ENCODE data around the gene GRB10.

GRB10 gene

DNA sequence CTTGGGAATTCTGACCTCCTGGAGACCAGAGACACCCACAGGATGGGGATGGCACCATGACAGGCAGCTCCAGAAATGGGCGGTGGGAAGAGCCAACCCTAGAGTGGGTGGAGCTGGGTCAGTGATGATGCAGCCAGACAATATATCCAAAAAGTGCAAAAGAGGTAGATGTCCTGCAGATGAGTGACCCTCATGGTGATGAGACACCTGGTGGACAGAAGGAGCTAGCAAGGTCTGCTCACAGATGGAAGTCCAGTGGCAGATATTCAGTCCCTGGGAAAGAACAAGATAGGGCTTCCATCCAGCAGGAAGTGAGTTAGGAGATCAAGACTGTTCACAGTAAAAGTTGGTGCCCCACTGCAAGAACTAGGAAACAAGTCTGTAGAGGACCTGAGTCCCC, 19.2 kb upstream of the GRB10 start:
- no peak for DNase-seq

GRCh38 chr7:50799873-50800272, 17.2 kb upstream of the GRB10 start:
- no peak for DNase-seq

- DNase-seq, result no peak
Measured at GRCh38 chr7:50798126-50798525, 15.4 kb upstream of the GRB10 start.

- DNase-seq, result no peak
Measured at GRCh38 chr7:50795831-50796230, 13.1 kb upstream of the GRB10 start.

- DNase-seq, result no peak
Measured at GRCh38 chr7:50795253-50795652, 12.6 kb upstream of the GRB10 start.

DNA sequence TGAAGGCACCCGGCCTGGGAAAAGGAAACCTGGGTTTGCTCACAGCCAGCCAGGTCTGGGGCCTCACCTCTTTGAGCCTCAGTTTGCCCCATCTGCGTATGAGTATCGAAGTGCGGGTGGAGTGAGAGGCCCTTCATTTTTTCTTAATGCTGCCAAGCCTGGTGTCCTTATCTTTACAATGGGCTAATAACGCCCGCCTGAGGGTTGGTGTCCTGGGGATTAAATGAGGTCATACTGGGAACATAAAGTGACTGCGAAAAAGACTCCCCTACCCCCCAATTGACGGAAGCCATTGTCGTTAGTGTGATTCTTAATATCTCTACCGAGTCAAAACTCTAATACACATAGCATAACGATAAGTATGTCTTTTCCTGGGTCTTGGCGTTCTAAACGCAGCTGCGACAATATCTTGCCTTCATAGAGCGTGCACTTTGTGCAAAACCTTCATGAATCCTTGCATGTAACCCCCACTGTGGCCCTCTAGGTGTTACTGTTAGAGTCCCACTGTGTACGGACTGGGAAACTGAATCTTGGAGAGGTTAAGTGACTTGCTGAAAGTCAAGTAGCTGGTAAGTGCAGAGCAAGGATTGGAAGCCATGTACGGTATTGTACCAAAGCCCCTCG, 11.4 kb upstream of the GRB10 start:
- no peak for DNase-seq

- no peak for DNase-seq
Measured at GRCh38 chr7:50793120-50793946, 10.6 kb upstream of the GRB10 start.

GRCh38 chr7:50792342-50793119, 9.8 kb upstream of the GRB10 start:
- no peak for DNase-seq

GRCh38 chr7:50791938-50792341, 9.2 kb upstream of the GRB10 start:
- DNase-seq, result no peak

- DNase-seq, result no peak
Measured at GRCh38 chr7:50791363-50791937, 8.8 kb upstream of the GRB10 start.

DNA sequence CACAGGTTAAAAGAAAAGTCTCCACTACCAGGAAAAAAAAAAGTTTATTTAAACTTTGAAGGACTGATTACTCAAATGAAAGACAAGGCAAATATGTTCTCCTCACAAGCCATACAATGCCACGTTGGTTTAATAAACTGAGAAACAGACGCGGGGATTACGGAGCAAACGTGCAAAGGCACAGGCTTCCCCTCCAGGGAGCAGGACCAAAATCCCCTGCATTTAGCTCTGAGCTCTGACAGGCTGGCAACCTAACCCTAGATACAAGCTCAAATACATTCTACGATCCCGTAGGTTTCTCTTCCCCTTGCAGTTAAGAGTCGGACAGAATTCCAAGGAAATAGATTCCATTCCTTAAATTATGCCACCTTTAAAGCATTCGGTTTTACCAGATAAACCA, 7.7 kb upstream of the GRB10 start:
- DNase-seq, result no peak

GRCh38 chr7:50788382-50788781, 5.7 kb upstream of the GRB10 start:
- DNase-seq, result no peak

- DNase-seq, result no peak
Measured at GRCh38 chr7:50787825-50788224, 5.1 kb upstream of the GRB10 start.

GRCh38 chr7:50785346-50785745, 2.6 kb upstream of the GRB10 start:
- no peak for DNase-seq

- no peak for DNase-seq
Measured at GRCh38 chr7:50783801-50784507, 1.3 kb upstream of the GRB10 start.

DNA sequence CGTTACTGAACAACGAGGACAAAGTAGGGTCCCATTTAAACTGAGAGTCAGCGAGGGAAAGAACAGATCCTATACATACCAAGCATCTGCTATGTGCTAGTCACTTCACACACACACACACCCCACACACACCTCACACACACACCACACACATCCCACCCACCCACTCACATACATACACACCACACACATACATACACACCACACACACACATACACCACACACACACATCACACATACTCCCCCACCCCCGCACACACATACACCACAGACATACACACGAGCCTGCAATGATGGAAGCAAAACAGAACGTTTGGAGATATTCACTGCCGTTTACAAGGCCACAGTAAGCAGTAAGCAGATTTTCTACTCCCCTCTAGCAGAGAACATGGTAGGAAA, 607 bp upstream of the GRB10 start:
- no peak for DNase-seq

DNA sequence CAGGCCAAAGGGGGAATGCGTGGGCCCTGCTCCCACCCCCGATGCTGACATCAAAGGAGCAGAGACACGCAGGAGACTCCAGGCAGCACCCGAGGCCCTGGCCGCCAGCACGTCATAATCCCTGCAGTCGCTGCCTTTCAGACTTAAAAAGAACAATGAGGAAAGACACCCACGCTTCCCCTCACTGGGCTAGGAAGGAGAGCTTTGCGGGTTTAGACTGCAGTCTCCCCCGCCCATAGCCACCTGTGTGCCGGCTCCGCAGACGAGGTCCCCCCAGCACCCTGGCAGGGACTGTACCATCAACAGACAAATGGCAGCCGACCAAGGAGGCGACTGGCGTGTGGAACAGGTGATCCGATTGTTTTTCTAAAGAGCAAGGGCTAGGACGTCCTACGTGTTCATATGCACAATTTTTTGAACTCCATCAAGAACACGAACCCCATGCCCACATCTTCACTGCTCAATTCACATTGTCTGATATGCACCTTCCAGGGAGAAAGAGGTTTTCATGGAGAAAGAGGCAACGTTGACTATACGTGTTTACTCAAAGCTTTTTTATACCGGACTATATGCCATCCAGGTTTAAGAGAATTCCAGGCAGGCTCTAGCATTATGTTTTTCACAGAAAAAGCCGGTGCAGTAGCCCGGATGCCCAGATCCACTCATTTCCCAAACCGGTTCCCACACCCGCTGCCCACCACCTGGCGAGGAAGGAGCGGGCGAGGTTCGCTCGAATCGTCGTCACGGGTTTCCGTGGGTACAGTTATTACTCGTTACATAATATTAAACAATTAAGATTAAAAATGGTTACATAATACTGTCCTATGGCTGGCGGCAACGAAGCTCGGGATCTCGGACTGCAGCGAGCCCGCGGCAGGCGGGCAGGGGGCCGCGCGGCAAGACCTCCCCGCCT, 1.1 kb downstream of the GRB10 start:
- DNase-seq, result no peak

DNA sequence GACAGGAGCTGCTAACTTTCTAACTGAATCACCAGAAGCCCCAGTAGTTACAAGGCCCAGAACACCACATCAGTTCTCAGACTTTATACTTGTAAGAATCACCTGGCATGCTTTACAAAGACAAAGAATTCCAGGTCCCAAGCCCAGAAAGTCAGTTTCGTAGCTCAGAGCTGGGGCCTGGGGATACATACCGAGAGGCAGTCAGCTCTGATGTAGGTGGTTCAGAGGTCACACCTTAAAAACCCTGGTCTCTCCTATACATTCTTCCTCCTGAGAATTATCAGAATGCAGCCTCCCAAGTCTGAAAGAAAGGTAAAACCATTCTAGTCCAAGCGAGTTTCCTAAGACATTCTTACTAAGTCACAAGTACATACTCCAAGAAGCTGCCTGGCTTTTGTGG, 2.3 kb downstream of the GRB10 start:
- no peak for DNase-seq

DNA sequence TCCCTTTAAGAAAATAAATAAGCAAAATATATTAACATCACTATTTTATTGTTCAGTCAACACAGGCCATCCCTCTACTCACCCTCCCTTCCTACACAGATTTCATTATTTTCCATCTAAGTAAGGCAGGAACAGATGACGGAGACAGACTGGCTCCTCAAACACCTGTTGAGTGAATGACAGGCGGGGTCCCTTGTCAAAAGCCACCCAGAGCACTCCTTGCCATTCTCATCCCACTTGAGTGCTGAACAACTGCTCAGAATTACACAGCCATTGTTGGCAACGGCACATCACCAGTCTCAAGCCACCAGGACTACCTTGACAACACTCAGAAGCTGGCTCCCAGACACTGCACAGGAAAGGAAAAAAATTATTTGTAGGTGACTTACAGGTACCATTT, 3.3 kb downstream of the GRB10 start:
- no peak for DNase-seq

- DNase-seq, result no peak
Measured at GRCh38 chr7:50778189-50778588, 4.5 kb downstream of the GRB10 start.

DNA sequence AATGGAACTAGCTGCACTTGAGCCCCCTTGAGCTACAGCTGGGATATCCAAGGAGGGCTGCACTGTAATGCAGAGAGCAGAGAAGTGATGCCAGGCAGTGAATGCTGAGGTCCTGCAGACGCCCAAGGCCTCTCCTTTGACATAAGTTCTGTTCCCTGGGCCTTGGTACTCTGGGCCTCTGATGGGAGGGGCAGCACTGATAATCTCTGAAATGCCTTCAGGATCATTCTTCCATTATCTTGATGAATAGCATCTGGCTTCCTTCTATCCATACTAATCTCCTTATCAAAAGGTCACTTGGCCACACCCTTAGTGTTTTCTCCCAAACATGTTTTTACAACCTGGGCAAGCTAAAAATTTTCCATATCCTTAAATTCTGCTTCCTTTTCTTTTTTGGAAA, 6.9 kb downstream of the GRB10 start:
- no peak for DNase-seq

DNA sequence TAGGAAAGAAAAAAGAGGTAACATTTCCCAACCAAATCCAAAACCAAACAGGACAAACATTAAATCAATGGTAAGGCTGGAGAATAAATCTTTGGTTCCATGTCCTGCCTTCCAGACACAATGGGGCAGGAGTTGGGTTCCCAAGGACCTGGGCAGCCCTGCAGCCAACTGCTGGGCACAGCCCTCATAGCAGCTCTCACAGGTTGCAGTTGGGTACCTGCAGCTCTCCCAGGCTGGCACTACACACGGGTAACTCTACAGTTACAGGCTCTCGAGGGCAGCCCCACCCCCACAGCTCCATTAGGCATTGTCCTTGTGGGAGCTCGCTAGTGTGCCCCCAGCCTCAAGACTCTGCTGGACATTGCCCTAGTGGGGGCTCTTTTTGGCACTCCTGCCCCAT, 7.5 kb downstream of the GRB10 start:
- DNase-seq, result no peak

All from RPMI8226 (cell line).